ENCODE results near the gene SP3.

The SP3 gene

GRCh38 chr2:173955004-173955403 lies 10.2 kb downstream of the SP3 start:
- in situ Hi-C loops (cut with HindIII; ENCODE audit: low sequenced_read_pairs): no loop called here
- TF ChIP-seq, protein P1, sequence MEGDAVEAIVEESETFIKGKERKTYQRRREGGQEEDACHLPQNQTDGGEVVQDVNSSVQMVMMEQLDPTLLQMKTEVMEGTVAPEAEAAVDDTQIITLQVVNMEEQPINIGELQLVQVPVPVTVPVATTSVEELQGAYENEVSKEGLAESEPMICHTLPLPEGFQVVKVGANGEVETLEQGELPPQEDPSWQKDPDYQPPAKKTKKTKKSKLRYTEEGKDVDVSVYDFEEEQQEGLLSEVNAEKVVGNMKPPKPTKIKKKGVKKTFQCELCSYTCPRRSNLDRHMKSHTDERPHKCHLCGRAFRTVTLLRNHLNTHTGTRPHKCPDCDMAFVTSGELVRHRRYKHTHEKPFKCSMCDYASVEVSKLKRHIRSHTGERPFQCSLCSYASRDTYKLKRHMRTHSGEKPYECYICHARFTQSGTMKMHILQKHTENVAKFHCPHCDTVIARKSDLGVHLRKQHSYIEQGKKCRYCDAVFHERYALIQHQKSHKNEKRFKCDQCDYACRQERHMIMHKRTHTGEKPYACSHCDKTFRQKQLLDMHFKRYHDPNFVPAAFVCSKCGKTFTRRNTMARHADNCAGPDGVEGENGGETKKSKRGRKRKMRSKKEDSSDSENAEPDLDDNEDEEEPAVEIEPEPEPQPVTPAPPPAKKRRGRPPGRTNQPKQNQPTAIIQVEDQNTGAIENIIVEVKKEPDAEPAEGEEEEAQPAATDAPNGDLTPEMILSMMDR (IDR thresholded peaks at IDR 0.05; ENCODE audit: low read depth, low read length, missing control alignments): no peak
- no peak overlapping the region for H3K4me3 ChIP-seq (ENCODE audit: low read depth, low read length)
- no peak for DNase-seq (ENCODE audit: low read depth)

DNA sequence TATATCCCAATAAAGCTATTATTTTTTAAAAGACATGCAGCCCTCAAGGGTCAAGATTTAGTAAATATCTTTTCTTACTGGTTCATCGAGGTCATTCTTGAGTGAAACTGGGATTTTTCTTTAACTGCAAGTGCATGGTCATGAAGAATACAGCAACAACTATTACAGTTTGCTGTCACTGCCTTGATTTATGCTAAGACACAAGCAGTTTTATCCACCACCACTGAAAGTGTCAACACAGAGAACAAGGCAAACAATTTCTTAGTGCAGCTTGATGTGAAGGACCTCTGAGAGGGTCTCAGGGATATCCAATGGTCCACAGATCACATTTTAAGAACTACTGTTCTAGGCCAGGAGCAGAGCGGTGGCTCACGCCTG lies 12.1 kb downstream of the SP3 start:
- DNase-seq (ENCODE audit: low read depth): no peak
- TF ChIP-seq, protein P1 (IDR thresholded peaks at IDR 0.05; ENCODE audit: low read depth, low read length, missing control alignments): no peak
- in situ Hi-C loops (cut with HindIII; ENCODE audit: low sequenced_read_pairs): no loop called here
- H3K4me3 ChIP-seq (ENCODE audit: low read depth, low read length): no peak overlapping the region

DNA sequence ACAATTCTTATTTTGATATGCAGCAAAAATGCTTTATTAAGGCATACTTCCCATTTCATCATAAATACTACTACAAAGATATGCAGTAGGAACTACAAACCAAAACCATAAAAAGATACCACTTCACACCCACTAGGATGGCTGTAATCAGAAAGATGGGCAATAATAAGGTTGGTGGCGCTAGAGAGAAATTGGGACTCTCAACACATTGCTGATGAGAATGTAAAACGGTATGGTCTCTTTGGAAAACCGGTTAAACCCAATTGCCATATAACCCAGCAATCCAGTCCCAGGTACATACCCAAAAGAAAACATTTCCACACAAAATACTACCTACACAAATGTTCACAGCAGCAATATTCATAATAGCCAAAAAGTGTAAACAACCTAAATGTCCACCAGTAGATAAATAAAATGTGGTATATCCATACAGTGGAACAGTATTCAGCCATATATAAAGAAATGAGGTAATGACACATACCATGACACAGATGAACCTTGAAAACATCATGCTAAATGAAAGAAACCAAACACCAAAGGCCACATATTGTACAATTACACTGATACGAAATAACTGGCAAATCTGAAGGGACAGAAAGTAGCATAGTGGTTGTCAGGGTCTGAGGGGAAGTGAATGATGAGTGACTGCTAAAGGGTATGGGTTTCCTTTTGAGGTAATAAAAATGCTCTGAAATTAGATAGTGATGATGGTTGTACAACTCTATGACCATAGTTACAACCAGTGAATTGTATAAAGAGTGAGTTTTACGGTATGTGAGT lies 12.7 kb downstream of the SP3 start:
- in situ Hi-C loops (cut with HindIII; ENCODE audit: low sequenced_read_pairs): no loop called here
- TF ChIP-seq, protein P1 (IDR thresholded peaks at IDR 0.05; ENCODE audit: low read depth, low read length, missing control alignments): no peak
- no peak for DNase-seq (ENCODE audit: low read depth)

DNA sequence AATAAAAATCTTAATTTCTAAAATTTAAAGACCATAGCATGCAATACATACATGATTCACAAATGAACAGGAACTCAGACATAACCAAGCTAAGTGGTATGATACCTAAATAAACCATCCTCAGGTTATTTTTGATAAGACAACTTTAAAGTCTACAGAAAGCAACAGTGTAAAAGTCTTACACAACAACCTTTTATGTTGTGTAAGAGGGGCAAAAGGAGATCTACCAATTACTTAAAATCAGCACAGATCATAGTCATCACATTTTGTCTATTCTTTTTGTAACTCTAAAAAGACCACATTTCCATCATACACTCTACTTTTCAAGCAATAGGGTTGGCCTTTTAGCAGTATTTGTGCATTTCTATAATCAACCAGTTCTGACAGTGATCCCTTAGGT lies 16.3 kb downstream of the SP3 start:
- H3K4me3 ChIP-seq (ENCODE audit: low read depth, low read length): no peak overlapping the region
- in situ Hi-C loops (cut with HindIII; ENCODE audit: low sequenced_read_pairs): no loop called here
- TF ChIP-seq, protein P1 (IDR thresholded peaks at IDR 0.05; ENCODE audit: low read depth, low read length, missing control alignments): no peak
- no peak for DNase-seq (ENCODE audit: low read depth)

More for the DNA sequence above, 12.7 kb downstream of the SP3 start:
- no peak overlapping the region for H3K4me3 ChIP-seq (ENCODE audit: low read depth, low read length)

- TF ChIP-seq, protein P1 (IDR thresholded peaks at IDR 0.05; ENCODE audit: low read depth, low read length, missing control alignments): no peak
- no peak overlapping the region for H3K4me3 ChIP-seq (ENCODE audit: low read depth, low read length)
- in situ Hi-C loops (cut with HindIII; ENCODE audit: low sequenced_read_pairs): no loop called here
- no peak for DNase-seq (ENCODE audit: low read depth)
Measured at GRCh38 chr2:173948198-173948597, 17.0 kb downstream of the SP3 start.

DNA sequence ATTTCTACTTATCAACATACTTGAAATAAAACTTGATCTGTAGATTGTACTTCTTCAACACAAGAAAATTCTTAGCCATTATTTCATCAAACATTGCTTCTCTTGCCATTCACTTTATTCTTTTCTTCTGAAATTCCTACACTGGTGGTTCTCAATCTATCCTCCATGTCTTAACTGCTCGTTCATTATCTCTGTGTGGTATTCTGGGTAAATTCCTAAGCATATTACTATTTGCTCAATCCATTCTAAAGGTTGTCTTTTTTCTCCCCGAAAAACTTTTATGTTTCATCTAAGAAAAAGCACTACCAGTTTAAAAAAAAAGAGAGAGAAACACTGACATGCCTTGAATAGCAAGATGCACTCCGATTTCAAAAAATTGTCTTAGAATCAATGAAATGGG lies 18.0 kb downstream of the SP3 start:
- H3K4me3 ChIP-seq (ENCODE audit: low read depth, low read length): no peak overlapping the region
- no peak for DNase-seq (ENCODE audit: low read depth)
- in situ Hi-C loops (cut with HindIII; ENCODE audit: low sequenced_read_pairs): no loop called here
- TF ChIP-seq, protein P1 (IDR thresholded peaks at IDR 0.05; ENCODE audit: low read depth, low read length, missing control alignments): no peak
